NK-92 treated with Interleukin-12 subunit alpha and Interleukin-12 subunit beta, amount 100 ng/mL, for 24 hours (cell line): Measurements from ENCODE around the gene MASP2.
"Not testable (repeated sequence)": the region's sequence is repeated elsewhere in the genome, so short reads cannot be mapped to it uniquely, and the experiment has no call there.

Experiments used
- DNase-seq: peaks from one replicate; lab custom pipeline; 2025; lab: John Stamatoyannopoulos, UW

MASP2 gene

GRCh38 chr1:11058595-11059154 lies 11.6 kb upstream of the MASP2 start:
- DNase-seq = no peak

GRCh38 chr1:11058026-11058425 lies 11.0 kb upstream of the MASP2 start:
- DNase-seq = no peak

- no peak for DNase-seq
Observed at GRCh38 chr1:11057477-11057876, 10.4 kb upstream of the MASP2 start.

GRCh38 chr1:11056504-11056903 lies 9.5 kb upstream of the MASP2 start:
- DNase-seq = no peak

GRCh38 chr1:11055676-11056075 lies 8.6 kb upstream of the MASP2 start:
- no peak for DNase-seq

GRCh38 chr1:11054666-11055065 lies 7.6 kb upstream of the MASP2 start:
- DNase-seq = no peak

- no peak for DNase-seq
Observed at GRCh38 chr1:11054181-11054580, 7.1 kb upstream of the MASP2 start.

GRCh38 chr1:11053758-11054137 lies 6.7 kb upstream of the MASP2 start:
- no peak for DNase-seq

- no peak for DNase-seq
Observed at GRCh38 chr1:11052839-11053757, 6.1 kb upstream of the MASP2 start.

GRCh38 chr1:11051781-11052511 lies 4.9 kb upstream of the MASP2 start:
- DNase-seq = no peak

- not testable (repeated sequence) for DNase-seq
Observed at GRCh38 chr1:11051121-11051520, 4.1 kb upstream of the MASP2 start.

GRCh38 chr1:11046270-11046566 lies 821 bp downstream of the MASP2 start:
- DNase-seq = no peak

- DNase-seq = no peak
Observed at GRCh38 chr1:11045428-11046269, 1.4 kb downstream of the MASP2 start.

GRCh38 chr1:11044849-11045427 lies 2.1 kb downstream of the MASP2 start:
- DNase-seq = no peak

GRCh38 chr1:11044086-11044848 lies 2.8 kb downstream of the MASP2 start:
- DNase-seq = no peak

- no peak for DNase-seq
Observed at GRCh38 chr1:11042995-11043874, 3.8 kb downstream of the MASP2 start.

GRCh38 chr1:11042065-11042464 lies 5.0 kb downstream of the MASP2 start:
- no peak for DNase-seq

- no peak for DNase-seq
Observed at GRCh38 chr1:11041048-11041447, 6.0 kb downstream of the MASP2 start.

- DNase-seq = not testable (repeated sequence)
Observed at GRCh38 chr1:11040105-11040429, 7.0 kb downstream of the MASP2 start.
